ENCODE data around the gene NCOA1.

Gene NCOA1

DNA sequence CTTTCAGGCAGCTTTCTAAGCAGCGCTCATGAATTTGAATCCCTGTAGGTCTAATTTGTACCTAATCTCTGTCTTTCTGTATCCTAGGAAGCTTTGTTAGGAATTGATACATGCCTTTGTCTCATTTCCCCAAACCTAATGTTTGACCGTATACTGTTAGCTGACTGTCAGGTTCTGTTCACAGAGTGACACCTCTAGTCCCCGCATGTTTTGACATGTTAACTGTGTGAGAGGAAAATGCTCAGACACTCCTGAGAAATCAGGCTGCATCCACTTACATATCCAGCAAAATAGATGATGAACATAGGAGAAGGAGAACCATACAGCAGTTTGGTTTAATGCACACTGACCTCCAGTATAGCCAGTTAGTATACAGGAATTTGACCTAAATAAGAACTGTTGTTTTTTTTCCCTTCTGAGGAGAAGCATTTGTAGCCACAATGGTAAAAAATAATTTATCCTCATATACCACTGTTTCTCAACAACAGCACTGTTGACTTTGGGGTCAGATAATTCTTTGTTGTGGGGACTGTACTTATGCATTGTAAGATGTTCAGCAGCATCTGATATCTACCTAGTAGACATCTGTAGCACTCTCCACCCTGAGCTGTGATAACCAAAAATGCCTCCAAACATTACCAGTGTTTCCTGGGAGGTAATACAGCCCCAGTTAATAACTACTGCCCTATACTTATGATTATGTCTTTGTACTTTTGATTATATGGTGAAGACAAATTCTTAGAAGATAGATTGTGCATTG lies 130.9 kb downstream of the NCOA1 start:
- DNase-seq (ENCODE audit: extremely low read depth in 1 of 2, low read depth in 1 of 2): no peak

DNA sequence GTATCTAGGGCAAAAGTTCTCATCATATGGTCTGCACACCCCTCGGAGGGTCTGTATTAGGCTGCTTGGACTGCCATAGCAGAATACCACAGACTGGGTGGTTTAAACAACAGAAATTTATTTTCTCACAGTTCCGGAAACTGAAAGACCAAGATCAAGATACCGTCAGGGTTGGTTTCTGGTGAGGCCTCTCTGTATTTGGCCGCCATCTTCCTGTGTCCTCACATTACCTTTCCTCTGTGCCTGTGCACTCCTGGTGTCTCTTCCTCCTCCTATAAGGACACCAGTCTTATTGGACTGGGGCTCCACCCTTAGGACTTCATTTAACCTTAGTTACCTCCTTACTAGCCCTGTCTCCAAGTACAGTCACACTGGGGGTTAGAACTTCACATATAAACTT lies 132.5 kb downstream of the NCOA1 start:
- no peak for DNase-seq (ENCODE audit: extremely low read depth in 1 of 2, low read depth in 1 of 2)

DNA sequence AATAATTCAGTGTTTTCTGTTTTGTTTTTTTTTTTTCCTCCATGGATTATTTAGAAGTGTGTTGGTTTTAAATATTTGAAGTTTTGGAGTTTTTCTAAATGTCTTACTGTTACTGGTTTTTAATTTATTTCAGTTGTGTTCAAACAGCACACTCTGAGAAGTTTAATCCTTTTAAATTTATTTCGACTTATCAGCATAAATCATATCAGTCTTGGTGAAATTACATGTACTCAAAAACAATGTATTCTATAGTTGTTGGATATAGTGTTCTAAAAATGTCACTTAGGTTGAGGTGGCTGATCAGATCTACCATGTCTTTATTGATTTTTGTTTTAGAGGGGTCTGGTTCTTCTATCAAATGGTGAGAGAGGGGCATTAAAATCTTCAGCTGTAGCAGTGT lies 134.7 kb downstream of the NCOA1 start:
- no peak for DNase-seq (ENCODE audit: extremely low read depth in 1 of 2, low read depth in 1 of 2)

DNA sequence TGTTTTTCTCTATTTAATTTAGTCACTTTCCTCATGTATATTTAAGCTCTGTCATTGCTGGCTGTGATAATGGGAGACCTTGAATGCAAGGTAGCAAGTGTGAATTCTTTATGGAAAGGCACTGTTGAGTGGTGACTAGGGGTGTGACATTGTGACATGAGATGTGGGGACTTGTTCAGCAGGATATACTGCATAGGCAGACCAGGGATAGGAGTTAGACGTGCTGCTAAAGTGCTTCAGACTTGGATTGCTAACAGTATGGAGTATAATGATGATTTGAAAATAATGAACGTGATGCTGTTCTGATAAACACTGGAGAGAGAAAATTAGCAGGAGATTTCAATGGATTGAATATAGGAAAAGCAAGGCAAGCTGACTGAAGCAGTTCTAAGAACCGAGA lies 135.1 kb downstream of the NCOA1 start:
- DNase-seq (ENCODE audit: extremely low read depth in 1 of 2, low read depth in 1 of 2): no peak

DNA sequence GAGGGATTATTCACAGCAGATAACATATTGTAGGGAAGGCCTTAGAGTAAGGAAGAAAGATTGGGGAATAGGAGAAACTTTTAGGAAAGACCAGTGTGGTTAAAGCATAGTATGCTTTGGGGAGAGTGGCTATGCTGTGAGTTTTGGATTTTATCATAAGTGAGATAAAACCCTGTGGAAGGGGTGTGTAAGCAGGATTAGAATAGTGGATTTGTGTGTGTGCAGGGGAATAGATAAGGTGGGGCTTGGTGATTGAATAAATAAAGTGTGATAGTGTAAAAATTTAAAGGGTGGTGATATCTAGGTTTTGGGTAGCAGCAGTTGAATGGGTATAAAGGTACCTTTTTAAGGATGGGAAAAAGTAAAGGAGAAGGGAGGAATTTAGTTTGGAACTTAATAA lies 137.7 kb downstream of the NCOA1 start:
- no peak for DNase-seq (ENCODE audit: extremely low read depth in 1 of 2, low read depth in 1 of 2)

DNA sequence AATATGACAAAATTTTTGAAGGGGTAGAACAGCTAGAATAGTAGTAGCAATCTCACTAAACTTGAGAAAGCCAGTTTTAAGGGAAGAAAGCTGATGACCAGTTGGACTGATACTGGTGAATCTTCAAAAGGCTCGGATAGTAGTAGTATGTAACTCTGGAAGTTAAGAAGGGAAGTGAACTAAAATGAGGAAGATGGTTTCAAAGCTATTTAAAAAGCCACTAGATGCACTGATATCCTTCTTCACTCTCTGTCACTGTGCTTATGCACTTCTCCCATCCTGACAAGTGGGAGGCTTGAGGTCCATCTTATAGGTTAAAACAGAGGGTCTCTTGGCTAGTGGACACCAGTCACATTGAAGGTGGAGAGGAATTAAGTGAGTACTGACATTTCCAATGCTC lies 141.1 kb downstream of the NCOA1 start:
- DNase-seq (ENCODE audit: extremely low read depth in 1 of 2, low read depth in 1 of 2): no peak

DNA sequence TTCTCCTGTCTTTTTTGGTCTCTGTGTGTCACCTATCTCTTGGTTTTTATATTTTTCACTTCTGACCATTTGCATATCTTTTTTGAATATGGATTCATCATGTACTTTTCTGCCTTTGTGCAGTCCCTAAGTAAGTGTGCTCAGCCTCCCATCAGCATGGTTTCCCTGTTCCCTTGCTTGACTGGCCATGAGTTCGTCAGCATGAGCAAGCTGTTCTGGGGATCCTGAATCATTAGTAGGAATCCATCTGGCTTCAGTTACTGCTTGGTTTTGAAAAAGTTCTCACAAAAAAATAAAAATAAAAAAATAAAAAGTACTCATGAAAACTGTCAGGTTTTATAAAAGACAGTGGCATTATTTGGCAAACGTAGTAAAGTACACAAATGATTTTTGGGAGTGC lies 144.1 kb downstream of the NCOA1 start:
- DNase-seq (ENCODE audit: extremely low read depth in 1 of 2, low read depth in 1 of 2): no peak

DNA sequence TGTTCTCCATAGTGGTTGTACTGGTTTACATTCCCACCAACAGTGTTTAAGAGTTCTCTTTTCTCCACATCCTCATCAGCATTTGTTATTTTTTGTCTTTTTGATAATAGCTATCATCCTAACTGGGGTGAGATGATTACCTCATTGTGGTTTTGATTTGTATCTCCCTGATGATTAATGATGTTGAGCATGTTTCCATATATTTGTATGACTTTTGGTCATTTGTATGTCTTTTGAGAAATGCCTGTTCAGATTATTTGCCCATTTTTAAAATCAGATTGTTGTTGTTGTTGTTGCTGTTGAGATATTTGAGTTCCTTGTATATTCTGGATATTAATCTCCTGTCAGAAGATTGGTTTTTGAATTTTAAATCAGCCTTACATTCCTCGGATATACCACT lies 147.5 kb downstream of the NCOA1 start:
- DNase-seq (ENCODE audit: extremely low read depth in 1 of 2, low read depth in 1 of 2): no peak

DNA sequence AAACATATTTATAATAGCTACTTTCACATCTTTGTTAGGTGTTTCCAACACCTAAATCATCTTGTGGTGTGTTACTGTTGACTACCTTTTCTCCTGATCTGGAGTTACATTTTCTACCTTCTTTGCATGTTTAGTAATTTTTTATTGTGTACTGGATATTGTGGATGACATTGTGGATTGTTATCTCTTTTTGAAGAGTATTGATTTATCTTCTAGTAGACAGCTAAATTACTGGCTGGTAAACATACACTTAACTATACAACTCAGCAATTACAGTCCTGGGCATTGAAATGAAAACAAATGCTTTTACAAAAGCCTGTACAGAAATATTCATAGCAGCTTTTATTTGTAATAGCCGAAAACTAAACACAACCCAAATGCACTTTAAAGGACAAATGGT lies 151.3 kb downstream of the NCOA1 start:
- no peak for DNase-seq (ENCODE audit: extremely low read depth in 1 of 2, low read depth in 1 of 2)

DNA sequence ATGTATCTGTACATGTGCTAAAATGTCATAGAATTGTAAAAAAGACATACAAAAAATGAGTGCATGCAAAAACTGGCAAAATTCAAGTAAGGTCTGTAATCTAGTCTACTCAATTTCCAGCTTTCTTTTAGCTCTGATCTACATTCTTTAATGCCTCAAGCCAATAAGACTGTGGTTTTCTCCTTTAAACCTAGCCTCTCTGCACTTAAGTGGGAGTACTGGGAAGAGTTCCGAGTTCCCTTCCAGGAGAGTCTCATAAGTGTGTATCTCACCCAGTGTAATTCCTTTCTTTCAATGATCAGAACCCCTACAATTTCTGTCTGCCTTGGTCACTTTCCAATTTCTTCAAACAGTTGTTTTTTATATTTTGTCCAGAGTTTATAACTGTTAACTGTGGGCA lies 152.0 kb downstream of the NCOA1 start:
- no peak for DNase-seq (ENCODE audit: extremely low read depth in 1 of 2, low read depth in 1 of 2)

DNA sequence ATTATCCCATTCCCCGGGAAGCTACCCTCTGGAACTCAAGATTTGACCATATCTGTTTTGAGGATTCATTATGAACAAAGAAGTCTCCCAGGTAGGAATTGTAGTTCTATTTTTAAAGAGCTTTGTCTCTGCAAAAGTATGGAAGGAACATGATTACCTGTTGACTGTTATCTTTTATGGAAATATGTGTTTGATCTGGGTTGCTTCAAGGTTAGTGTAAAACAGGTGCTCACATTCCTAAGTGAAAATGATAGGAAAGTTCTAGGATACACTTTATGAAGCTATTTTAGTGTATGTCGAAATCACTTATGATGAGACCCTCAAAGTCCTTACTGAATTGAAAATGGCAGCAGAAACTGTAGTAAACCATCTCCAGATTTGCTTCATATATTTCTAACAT lies 153.0 kb downstream of the NCOA1 start:
- DNase-seq (ENCODE audit: extremely low read depth in 1 of 2, low read depth in 1 of 2): no peak

DNA sequence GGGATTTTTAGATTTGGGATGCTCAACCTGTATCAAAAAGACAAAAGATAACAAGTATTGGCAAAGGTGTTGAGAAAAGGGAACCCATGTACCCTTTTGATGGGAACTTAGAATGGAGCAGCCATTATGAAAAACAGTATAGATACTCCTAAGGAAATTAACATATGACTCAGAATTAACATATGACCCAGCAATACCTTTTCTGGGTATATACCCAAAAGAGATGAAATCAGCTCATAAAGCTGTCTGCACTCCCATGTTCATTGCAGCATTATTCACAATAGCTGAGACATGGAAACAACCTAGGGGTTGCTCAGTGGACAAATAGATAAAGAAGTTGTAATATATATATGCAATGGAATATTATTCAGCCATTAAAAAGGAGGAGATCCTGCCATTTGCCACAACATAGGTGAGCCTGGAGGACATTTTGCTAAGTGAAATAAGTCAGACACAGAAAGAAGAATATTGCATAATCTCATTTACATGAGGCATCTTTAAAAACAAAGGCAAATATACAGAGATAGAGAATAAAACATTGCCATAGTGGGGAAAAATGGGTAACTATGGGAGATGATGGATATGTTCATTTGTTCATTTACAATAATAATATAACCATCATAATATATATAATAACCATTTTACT lies 160.1 kb downstream of the NCOA1 start:
- DNase-seq (ENCODE audit: extremely low read depth in 1 of 2, low read depth in 1 of 2): no peak

DNA sequence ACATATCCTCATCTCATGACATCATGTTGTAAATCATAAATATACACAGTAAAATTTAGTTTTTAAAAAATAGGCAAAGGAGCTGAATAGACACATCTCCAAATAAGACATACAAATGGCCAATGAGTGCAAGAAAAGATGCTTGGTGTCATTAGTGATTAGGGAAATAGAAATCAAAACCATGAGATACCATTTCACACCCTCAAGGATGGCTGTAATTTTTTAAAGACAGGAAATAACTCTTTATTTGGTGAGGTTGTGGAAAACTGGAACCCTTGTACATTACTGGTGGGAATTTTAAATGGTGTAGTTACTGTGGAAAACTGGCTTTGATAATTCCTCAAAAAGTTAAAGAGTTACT lies 160.6 kb downstream of the NCOA1 start:
- no peak for DNase-seq (ENCODE audit: extremely low read depth in 1 of 2, low read depth in 1 of 2)

DNA sequence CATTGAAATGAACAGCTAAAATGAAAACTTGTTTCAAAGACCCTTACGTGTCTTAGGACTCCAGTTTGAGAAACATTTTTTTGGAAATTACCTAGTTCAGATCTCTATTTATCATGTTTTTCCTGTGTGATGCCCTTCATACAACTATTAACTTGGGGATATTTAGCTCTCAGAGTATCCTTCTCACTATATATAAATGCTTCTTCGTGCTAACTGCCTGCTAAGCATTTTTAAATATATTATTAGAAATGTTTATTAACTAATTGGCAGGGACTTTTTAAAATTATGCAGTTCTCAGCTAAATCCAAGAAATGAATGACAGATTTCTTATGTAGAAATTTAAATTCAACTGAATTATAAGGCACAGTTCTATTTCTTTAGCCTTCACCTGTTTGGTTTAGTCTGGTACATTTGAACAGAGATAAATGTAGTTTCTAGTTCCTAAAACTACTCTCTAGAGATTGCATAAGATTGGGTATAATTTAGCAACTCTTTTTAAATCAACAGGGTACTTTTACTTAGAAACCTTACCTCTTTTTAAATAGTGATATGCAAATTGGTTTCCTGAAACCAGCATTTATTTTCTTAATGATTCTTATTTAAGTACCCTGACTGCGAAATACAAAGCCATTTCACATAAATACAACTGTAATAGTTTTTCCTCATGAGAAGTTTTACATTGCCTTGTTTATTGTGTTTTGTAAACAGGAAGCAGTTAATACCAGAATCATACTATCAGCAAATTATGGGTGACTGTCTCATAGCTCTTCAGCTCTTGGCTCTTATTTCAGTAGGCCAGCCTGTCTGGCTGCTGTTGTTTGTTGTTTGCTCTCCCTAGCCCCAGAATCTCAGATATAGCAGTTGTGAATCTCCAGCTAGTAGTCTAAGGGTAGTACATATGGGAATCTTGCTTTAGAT lies 161.5 kb downstream of the NCOA1 start:
- no peak for DNase-seq (ENCODE audit: extremely low read depth in 1 of 2, low read depth in 1 of 2)

DNA sequence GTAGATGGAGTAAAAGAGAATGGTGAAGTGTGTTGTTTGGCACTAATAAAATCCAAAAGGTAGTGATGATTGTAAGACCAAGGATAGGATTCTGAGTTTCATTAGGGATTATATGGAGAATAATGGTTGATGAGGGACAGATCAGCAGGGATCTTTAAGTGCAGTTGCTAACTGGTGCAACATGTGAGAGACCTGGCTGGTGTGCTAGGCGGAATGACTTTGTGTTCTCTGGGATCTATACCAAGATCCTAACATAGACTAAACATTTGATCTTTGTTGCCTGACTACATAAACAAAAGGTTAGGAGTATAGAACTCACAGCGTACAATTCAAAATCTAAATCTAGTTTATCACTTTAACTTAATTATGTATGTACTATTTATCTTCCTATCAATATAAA lies 166.8 kb downstream of the NCOA1 start:
- no peak for DNase-seq (ENCODE audit: extremely low read depth in 1 of 2, low read depth in 1 of 2)

DNA sequence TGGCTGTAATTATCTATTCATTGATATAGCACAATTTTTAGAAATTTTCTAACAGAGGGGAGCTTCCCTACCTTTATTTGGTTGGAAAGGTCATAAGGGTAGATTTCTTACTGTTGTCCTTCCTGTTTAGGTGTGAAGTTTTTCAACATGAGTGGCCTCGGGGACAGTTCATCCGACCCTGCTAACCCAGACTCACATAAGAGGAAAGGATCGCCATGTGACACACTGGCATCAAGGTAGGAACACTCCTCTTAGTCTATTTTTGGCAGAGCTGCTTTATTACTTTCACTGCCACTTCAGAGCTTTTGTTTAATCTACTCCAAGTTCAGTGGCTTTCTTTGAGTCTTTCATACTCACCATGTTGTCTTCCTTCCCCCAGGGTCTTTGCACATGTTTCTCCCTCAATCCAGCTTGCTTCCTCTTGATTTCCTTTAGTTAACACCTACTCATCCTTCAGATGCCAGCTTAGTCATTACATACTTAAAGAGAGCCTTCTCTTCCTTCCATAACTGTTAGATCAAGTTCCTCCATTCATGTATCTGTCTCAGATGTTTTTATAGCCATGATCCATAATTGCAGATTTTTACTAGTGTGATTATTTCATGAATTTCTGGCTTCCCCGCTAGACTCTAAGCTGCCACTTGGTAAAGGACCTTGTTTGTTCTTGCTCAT lies 167.6 kb downstream of the NCOA1 start:
- DNase-seq (ENCODE audit: extremely low read depth in 1 of 2, low read depth in 1 of 2): no peak

DNA sequence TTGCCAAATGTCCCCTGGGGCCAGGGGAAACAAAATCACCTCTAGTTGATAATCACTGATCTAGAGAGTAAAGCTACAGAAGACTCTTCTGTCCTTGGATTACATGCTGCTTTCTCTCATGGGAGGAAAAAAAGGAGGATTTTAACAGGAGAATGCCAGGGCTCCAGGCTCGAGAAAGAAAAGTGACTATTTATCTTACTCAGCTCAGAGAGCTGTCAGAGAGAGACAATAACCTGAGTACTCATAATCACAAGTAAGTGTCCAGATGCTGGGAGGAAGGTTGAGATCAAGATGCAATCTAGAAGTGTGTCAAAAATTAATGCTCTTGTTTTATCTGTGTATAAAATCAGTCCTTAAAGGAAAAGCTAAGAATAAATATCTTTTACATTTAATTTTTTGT lies 168.8 kb downstream of the NCOA1 start:
- no peak for DNase-seq (ENCODE audit: extremely low read depth in 1 of 2, low read depth in 1 of 2)

DNA sequence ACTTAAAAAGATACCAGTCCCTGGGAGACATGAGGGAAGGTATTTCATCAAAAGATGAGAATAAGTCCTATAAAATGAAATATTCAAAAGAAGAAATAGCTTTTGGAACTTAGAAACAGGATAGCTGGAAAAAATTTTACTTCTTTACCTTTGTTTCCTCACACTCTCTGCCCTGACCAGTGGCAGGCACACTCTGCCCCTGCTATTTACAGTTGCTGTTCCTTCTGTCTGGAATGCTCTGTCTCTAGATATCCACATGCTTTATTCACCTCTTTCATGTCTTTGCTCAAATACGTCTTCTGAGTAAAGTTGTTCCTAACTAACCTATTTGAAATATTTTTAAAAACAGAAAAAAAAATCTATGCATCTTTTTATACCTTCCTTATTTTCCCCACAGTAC lies 176.5 kb downstream of the NCOA1 start:
- no peak for DNase-seq (ENCODE audit: extremely low read depth in 1 of 2, low read depth in 1 of 2)

DNA sequence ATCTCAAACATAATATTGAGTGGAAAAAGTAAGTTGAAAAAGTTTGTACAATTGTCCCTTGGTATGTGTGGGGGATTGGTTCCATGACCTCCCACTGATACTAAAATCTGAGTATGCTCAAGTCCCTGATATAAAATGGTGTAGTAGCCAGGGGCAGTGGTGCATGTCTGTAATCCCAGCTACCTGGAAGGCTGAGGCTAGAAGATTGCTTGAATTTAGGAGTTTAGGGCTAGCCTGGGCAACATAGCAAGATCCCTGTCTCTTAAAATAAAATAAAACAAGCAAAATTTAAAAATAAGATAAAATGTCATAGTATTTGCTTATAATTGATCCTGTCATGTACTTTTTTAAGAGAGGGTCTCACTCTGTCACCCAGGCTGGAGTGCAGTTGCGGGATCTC lies 180.2 kb downstream of the NCOA1 start:
- DNase-seq (ENCODE audit: extremely low read depth in 1 of 2, low read depth in 1 of 2): no peak

DNA sequence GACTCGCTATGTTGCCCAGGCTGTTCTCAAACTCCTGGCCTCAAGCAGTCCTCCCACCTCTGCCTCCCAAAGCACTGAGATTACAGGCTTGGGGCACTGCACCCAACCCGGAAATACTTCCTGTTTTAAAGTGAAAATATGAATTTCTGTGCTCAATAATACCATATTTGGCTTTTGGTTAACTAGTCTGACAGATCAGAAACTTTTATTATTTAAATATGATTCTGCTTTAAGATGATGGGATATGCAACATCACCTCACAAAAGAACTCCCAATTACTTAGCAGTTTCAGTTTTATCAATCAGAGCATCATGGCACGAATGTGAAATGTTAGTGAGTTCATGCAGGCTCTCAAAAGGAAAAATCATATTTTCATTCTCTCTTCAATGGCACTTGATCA lies 181.5 kb downstream of the NCOA1 start:
- no peak for DNase-seq (ENCODE audit: extremely low read depth in 1 of 2, low read depth in 1 of 2)

DNA sequence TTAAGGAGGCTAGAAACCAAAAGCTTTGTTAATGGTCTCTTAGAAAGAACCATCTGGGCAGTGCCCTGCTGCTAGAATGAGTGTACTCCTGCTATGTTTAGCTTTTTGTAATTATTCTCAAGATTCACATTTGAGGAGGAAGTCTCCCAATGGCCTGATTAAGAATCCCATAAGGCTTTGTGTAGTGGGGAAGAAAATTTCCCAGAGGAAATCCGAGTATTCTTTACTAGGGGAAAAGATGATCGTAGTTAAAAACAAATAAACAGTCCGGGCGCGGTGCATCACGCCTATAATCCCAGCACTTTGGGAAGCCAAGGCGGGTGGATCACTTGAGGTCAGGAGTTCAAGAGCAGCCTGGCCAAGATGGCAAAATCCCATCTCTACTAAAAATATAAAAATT lies 184.3 kb downstream of the NCOA1 start:
- DNase-seq (ENCODE audit: extremely low read depth in 1 of 2, low read depth in 1 of 2): no peak
